HG02678 (cell line): ENCODE data around the gene C3orf20.

ENCODE experiments used
- ATAC-seq: cut with Tn5 transposase; IDR thresholded peaks from one replicate; pipeline ENCODE4 v1.9.1; 2021; ENCODE audit warnings: mild to moderate bottlenecking, moderate library complexity; ENCODE audit not compliant: unreplicated experiment

The C3orf20 gene

GRCh38 chr3:14674841-14675240 lies at the start of gene C3orf20:
Gene C3orf20 (plus strand): TSS chr3:14675141. CDS start chr3:14682714, 7,573 bp downstream.
- no peak for ATAC-seq

- no peak for ATAC-seq
Observed at GRCh38 chr3:14625443-14625842, 49.5 kb upstream of the C3orf20 start.

GRCh38 chr3:14627815-14628214 lies 47.1 kb upstream of the C3orf20 start:
- no peak for ATAC-seq

GRCh38 chr3:14628406-14628805 lies 46.5 kb upstream of the C3orf20 start:
- ATAC-seq: no peak

- ATAC-seq: no peak
Observed at GRCh38 chr3:14630404-14631100, 44.4 kb upstream of the C3orf20 start.

GRCh38 chr3:14631101-14631497 lies 43.8 kb upstream of the C3orf20 start:
- no peak for ATAC-seq

GRCh38 chr3:14631687-14632441 lies 43.1 kb upstream of the C3orf20 start:
- ATAC-seq: no peak

- no peak for ATAC-seq
Observed at GRCh38 chr3:14632442-14632930, 42.5 kb upstream of the C3orf20 start.

- ATAC-seq: no peak
Observed at GRCh38 chr3:14633417-14633816, 41.5 kb upstream of the C3orf20 start.

GRCh38 chr3:14633819-14634424 lies 41.0 kb upstream of the C3orf20 start:
- ATAC-seq: no peak

GRCh38 chr3:14634763-14635400 lies 40.1 kb upstream of the C3orf20 start:
- no peak for ATAC-seq

GRCh38 chr3:14636496-14637087 lies 38.3 kb upstream of the C3orf20 start:
- ATAC-seq: no peak

- ATAC-seq: no peak
Observed at GRCh38 chr3:14640157-14640562, 34.8 kb upstream of the C3orf20 start.

- ATAC-seq: no peak
Observed at GRCh38 chr3:14640734-14641133, 34.2 kb upstream of the C3orf20 start.

GRCh38 chr3:14641346-14641745 lies 33.6 kb upstream of the C3orf20 start:
- ATAC-seq: no peak

GRCh38 chr3:14645453-14645852 lies 29.5 kb upstream of the C3orf20 start:
- no peak for ATAC-seq

GRCh38 chr3:14646131-14646573 lies 28.8 kb upstream of the C3orf20 start:
- no peak for ATAC-seq

GRCh38 chr3:14646589-14647413 lies 28.1 kb upstream of the C3orf20 start:
- no peak for ATAC-seq

- no peak for ATAC-seq
Observed at GRCh38 chr3:14647976-14648955, 26.7 kb upstream of the C3orf20 start.
